ENCODE results near the gene MOBP. TPM values are rescaled to one million over a fixed set of nuclear protein-coding genes. Genes with fewer than 3 reads are reported as not detected.

MOBP gene
- total and polyA plus RNA-seq, 2 of the 8 experiments (the other 6 are each of a cell fraction or from before 2014, with no cell fraction given), result 0.06 to 0.50 TPM

- H4K91ac ChIP-seq (replicated peaks; ENCODE audit: insufficient read length, low read length), result no peak overlapping the region
- no peak overlapping the region for H3K9ac ChIP-seq (replicated peaks in 1 of 4; ENCODE audit: extremely low read depth in 1 of 4, low read depth in 3 of 4, low read length in 3 of 4)
- H3K14ac ChIP-seq (ENCODE audit: insufficient read length), result no peak overlapping the region
- no peak overlapping the region for H2BK20ac ChIP-seq (ENCODE audit: low read length)
- H3K79me2 ChIP-seq (ENCODE audit: control insufficient read depth in 1 of 2, insufficient read depth in 2 of 2, low read length in 2 of 2), result no peaks in the 10 kb centered on the region
- H3K36me3 ChIP-seq (ENCODE audit: control insufficient read depth in 2 of 4, insufficient read depth in 4 of 4, low read length in 3 of 4), result 0 out of 8 replicates have a peak, but pooled peaks cover 0 to 2% (median 0%) of the 10 kb centered on the region in 4 experiments
- no peak for DNase-seq (ENCODE audit: low read depth in 1 of 2, low spot score in 2 of 2)
- H3K23ac ChIP-seq (ENCODE audit: insufficient read length), result no peak overlapping the region
- H2AFZ ChIP-seq (ENCODE audit: low read length), result no peak overlapping the region; the same call in 1 of the 2 replicates
- 93% methylated on average over 39 of the region's 53 CpGs; no CpG with 5 or more reads in 1 of the 2 experiments for WGBS, 2 experiments (ENCODE audit: extremely low coverage in 1 of 2, insufficient coverage in 1 of 2, insufficient read length in 1 of 2, insufficient replicate concordance in 2 of 2, low coverage in 1 of 2, low lambda C conversion rate in 2 of 2, missing lambda C conversion rate in 1 of 2)
- H3K4me1 ChIP-seq (replicated peaks in 1 of 4; ENCODE audit: control insufficient read depth in 3 of 4, insufficient read depth in 4 of 4, low read length in 3 of 4), result peaks cover 0 to 12% (median 4%) of the 10 kb centered on the region in 4 experiments; a peak in 6 of 7 replicates
- H3K4me3 ChIP-seq (ENCODE audit: extremely low read depth in 1 of 4, insufficient read depth in 2 of 4, low read depth in 3 of 4, low read length in 4 of 4), result no peak overlapping the region
- peaks cover 0 to 2% of the 10 kb centered on the region in 2 experiments; a peak in 1 of 4 replicates for H3K9me3 ChIP-seq (ENCODE audit: insufficient read depth in 2 of 2, low read depth in 1 of 2, low read length in 1 of 2)
- H4K20me1 ChIP-seq (replicated peaks in 1 of 2; ENCODE audit: control insufficient read depth in 1 of 2, insufficient read depth in 2 of 2, low read length in 2 of 2), result no peaks in the 10 kb centered on the region
- no peak overlapping the region for H4K5ac ChIP-seq (ENCODE audit: insufficient read length, low read depth, low read length)
- no peaks in the 10 kb centered on the region for H3K23me2 ChIP-seq (ENCODE audit: low read depth, low read length)
- H3K79me1 ChIP-seq (ENCODE audit: low read depth, low read length), result no peaks in the 10 kb centered on the region
- peaks cover 6 to 8% (median 7%) of the 10 kb centered on the region in 4 experiments; a peak in 5 of 7 replicates for H3K27me3 ChIP-seq (replicated peaks in 1 of 4; ENCODE audit: control insufficient read depth in 3 of 4, extremely low read depth in 1 of 4, insufficient read depth in 3 of 4, low read length in 3 of 4)
- no peak overlapping the region for H2BK12ac ChIP-seq (ENCODE audit: low read depth, low read length)
- no peak overlapping the region for H3K4me2 ChIP-seq (ENCODE audit: insufficient read depth in 1 of 2, low read depth in 2 of 2, low read length in 2 of 2)
- H3K56ac ChIP-seq (replicated peaks; ENCODE audit: insufficient read length, low read depth, low read length), result no peak overlapping the region
- no peak overlapping the region for H2BK5ac ChIP-seq (ENCODE audit: low read depth, low read length)
- no peak overlapping the region for H2BK120ac ChIP-seq (replicated peaks; ENCODE audit: low read depth, low read length)
- H3K27ac ChIP-seq (ENCODE audit: low read depth, low read length), result no peak overlapping the region
- ChIA-PET POLR2A (ENCODE audit: partially characterized antibody) (interaction anchor here (1.1 kb wide), 1 partner anchor 94 kb away, joined by 5 read pairs; no protein-coding TSS in a partner anchor), CTCF (ENCODE audit: partially characterized antibody) (interaction anchor here (0.6 to 1.3 kb wide), 2 partner anchors 22 to 55 kb away, joined by 4 read pairs; no protein-coding TSS in a partner anchor)
- H3K4ac ChIP-seq (replicated peaks; ENCODE audit: insufficient read length, low read depth, low read length), result no peak overlapping the region
- no peak overlapping the region for H2BK15ac ChIP-seq (ENCODE audit: low read length)
- H2AK5ac ChIP-seq (ENCODE audit: low read depth, low read length), result no peak overlapping the region
- no peak overlapping the region for H3K18ac ChIP-seq (ENCODE audit: extremely low read depth, low read length)
- peak overlapping the region; percentile 6 for H4K8ac ChIP-seq (ENCODE audit: extremely low read depth, insufficient read depth, low read length)
- FAIRE-seq, result no peak
- TF ChIP-seq HDAC6 (IDR thresholded peaks at IDR 0.05; ENCODE audit: low read depth, low read length) (no peak), RNF2 (IDR thresholded peaks at IDR 0.05; ENCODE audit: borderline replicate concordance, low read depth, low read length, missing control alignments, poor library complexity, severe bottlenecking) (no peak), SAP30 (IDR thresholded peaks at IDR 0.05; ENCODE audit: insufficient read depth, insufficient replicate concordance, low read length) (no peak), RBBP5 (IDR thresholded peaks at IDR 0.05; ENCODE audit: borderline replicate concordance, low read depth, low read length) (no peak), CREB1 (IDR thresholded peaks at IDR 0.05) (no peak), GTF2F1 (IDR thresholded peaks at IDR 0.05; ENCODE audit: borderline replicate concordance, low read depth, low read length) (no peak), FOSL1 (IDR thresholded peaks at IDR 0.05; ENCODE audit: insufficient read depth, low read depth, low read length) (no peak), SUZ12 (IDR thresholded peaks at IDR 0.05; ENCODE audit: low read length) (no peak), HDAC2 (IDR thresholded peaks at IDR 0.05; ENCODE audit: borderline replicate concordance in 1 of 2, low read depth in 2 of 2, low read length in 2 of 2) (no peak), POLR2AphosphoS5 (IDR thresholded peaks at IDR 0.05; ENCODE audit: low read depth, low read length) (no peak), SIX5 (IDR thresholded peaks at IDR 0.05; ENCODE audit: low read depth, low read length) (no peak)
These were observed 34.7 kb downstream of the MOBP start for GRCh38 chr3:39501968-39502837.

All from H1 (cell line).